NT2/D1 (cell line): ENCODE data around the gene MRPL4.
A peak's percentile ranks its signal among the peaks of the same experiment; 100 is the strongest.

Experiments used
- DNase-seq: peaks from one replicate; pipeline ENCODE4 v3.0.0-alpha.2; 2011; ENCODE audit warnings: low read depth, low spot score
- H3K27me3 ChIP-seq: 2 replicates; pipeline ENCODE4 v1.6.0; 2011; ENCODE audit warnings: mild to moderate bottlenecking; ENCODE audit not compliant: insufficient read length, insufficient read depth
- H3K36me3 ChIP-seq: 2 replicates; pipeline ENCODE4 v1.6.1; 2011; ENCODE audit warnings: mild to moderate bottlenecking, low read length, mixed read lengths; ENCODE audit not compliant: insufficient read depth, insufficient read length
- H3K4me1 ChIP-seq: 2 replicates; pipeline ENCODE4 v1.5.1; 2011; ENCODE audit not compliant: insufficient read depth, insufficient read length
- H3K4me3 ChIP-seq: 2 replicates; pipeline ENCODE4 v1.5.1; 2011; ENCODE audit warnings: low read depth; ENCODE audit not compliant: insufficient read length
- H3K9ac ChIP-seq: 2 replicates; pipeline ENCODE4 v1.6.0; 2011; ENCODE audit warnings: low read depth; ENCODE audit not compliant: insufficient read length
- H3K9me3 ChIP-seq: 2 replicates; pipeline ENCODE4 v1.5.1; 2011; ENCODE audit warnings: mild to moderate bottlenecking, low read length; ENCODE audit not compliant: insufficient read depth
- SUZ12 ChIP-seq: IDR thresholded peaks from 2 replicates; pipeline ENCODE4 v1.6.1; 2011; ENCODE audit not compliant: insufficient read length, insufficient read depth; ENCODE audit errors: extremely low read depth
- YY1 ChIP-seq: IDR thresholded peaks from 2 replicates; pipeline ENCODE4 v1.6.1; 2011; ENCODE audit not compliant: insufficient read length, insufficient read depth
- ZNF274 ChIP-seq: IDR thresholded peaks from 2 replicates; pipeline ENCODE4 v1.6.1; 2011; ENCODE audit warnings: mild to moderate bottlenecking, low read depth, low read length

Gene MRPL4

DNA sequence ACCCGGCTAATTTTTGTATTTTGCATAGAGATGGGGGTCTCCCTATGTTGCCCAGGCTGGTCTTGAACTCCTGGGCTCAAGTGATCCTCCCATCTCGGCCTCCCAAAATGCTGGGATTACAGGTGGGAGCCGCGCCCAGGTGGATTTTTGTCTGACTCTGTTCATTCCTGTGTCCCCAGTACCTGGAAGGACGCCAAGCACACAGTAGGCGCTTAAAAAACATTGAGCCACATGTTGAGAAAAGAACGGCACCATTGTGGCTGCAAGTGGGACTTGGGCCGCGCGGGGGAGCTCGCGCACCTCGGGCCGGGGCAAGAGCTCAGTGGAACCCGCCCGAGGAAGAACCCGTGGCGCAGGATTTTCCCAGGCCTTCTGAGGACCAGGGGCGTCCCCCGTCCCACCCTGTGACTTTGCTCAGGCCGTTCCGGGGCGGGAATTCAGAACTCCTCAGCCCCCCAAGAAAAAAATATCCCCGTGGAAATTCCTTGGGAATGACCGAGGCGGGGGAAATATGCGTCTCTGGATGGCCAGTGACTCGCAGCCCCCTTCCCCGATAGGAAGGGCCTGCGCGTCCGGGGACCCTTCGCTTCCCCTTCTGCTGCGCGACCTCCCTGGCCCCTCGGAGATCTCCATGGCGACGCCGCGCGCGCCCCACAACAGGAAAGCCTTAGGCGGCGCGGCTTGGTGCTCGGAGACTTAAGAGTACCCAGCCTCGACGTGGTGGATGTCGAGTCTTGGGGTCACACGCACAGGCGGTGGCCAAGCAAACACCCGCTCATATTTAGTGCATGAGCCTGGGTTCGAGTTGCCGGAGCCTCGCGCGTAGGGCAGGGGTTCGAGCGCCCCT, 17.5 kb downstream of the MRPL4 start:
- Histone ChIP-seq H3K4me3 (peak overlapping the region; percentile 41), H3K4me1 (peaks cover 11% of the 10 kb centered on the region), H3K9me3 (no peaks in the 10 kb centered on the region), H3K36me3 (peaks cover 1% of the 10 kb centered on the region), H3K27me3 (peaks cover 13% of the 10 kb centered on the region), H3K9ac (peak overlapping the region; percentile 62)
- DNase-seq, result no peak
- TF ChIP-seq SUZ12, result no peak
- TF ChIP-seq YY1, result no peak
- no peak for TF ChIP-seq ZNF274

DNA sequence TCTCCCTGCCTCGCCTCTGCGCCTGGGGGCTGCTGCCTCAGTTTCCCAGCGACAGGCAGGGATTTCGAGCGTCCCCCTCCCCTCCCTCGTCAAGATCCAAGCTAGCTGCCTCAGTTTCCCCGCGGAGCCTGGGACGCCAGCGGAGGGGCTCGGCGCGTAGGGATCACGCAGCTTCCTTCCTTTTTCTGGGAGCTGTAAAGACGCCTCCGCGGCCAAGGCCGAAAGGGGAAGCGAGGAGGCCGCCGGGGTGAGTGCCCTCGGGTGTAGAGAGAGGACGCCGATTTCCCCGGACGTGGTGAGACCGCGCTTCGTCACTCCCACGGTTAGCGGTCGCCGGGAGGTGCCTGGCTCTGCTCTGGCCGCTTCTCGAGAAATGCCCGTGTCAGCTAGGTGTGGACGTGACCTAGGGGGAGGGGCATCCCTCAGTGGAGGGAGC, 18.2 kb downstream of the MRPL4 start:
- Histone ChIP-seq H3K27me3 (peaks cover 13% of the 10 kb centered on the region), H3K36me3 (peaks cover 6% of the 10 kb centered on the region), H3K9me3 (no peaks in the 10 kb centered on the region), H3K4me1 (peaks cover 11% of the 10 kb centered on the region), H3K9ac (peak overlapping the region; percentile 62), H3K4me3 (peak overlapping the region; percentile 41)
- no peak for TF ChIP-seq SUZ12
- TF ChIP-seq ZNF274, result no peak
- TF ChIP-seq YY1, result no peak
- DNase-seq, result no peak

DNA sequence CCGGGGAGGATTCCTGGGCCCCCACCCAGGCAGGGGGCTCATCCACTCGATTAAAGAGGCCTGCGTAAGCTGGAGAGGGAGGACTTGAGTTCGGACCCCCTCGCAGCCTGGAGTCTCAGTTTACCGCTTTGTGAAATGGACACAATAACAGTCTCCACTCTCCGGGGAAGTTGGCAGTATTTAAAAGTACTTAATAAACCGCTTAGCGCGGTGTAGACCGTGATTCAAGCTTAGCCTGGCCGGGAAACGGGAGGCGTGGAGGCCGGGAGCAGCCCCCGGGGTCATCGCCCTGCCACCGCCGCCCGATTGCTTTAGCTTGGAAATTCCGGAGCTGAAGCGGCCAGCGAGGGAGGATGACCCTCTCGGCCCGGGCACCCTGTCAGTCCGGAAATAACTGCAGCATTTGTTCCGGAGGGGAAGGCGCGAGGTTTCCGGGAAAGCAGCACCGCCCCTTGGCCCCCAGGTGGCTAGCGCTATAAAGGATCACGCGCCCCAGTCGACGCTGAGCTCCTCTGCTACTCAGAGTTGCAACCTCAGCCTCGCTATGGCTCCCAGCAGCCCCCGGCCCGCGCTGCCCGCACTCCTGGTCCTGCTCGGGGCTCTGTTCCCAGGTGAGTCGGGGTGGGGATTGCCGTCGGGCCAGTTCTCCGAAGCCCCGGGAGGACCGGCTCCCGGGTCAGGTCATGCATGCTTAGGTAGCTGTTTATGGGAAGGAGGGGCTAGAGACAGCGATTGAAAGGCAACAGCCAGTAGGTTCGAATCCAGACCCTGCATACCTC, 18.8 kb downstream of the MRPL4 start, which contains the start of gene ICAM1:
Gene ICAM1 (plus strand): TSS at position 505 of the 779 bp plus-strand sequence. CDS start 40 bp downstream, at position 545.
- Histone ChIP-seq H3K4me3 (peak within 1 kb of the TSS; percentile 41), H3K9me3 (no peaks in the 10 kb centered on the region), H3K4me1 (peaks cover 11% of the 10 kb centered on the region), H3K36me3 (peaks cover 6% of the 10 kb centered on the region), H3K27me3 (peaks cover 13% of the 10 kb centered on the region), H3K9ac (peak within 1 kb of the TSS; percentile 62)
- no peak for DNase-seq
- TF ChIP-seq ZNF274, result no peak
- TF ChIP-seq SUZ12, result no peak
- TF ChIP-seq YY1, result no peak

DNA sequence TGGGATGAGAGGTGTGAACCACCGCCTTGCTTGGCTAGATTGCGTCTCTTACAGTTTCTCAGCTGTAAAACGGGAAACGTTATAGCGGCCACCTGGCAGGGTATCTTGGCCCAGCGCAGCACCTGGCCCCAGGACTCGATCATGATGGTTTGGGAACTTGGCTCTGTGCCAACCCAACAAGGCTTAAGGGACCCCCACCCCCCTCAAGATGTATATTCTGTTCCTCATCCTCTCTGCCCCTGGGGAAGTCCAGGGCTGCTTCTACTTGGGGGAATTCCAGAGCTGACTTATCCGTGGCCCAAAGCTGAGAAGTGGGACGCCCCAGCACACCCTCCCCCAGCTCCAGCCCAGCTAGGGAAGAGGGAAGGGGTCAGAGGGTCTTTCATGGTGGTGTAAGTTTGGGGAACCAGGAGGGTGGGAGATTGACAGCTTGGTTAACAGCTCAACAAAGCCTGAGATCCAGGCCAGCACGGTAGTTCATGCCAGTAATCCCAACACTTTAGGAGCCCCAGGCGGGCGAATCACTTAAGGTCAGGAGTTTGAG, 19.6 kb downstream of the MRPL4 start:
- Histone ChIP-seq H3K9ac (peak overlapping the region; percentile 62), H3K4me1 (peaks cover 11% of the 10 kb centered on the region), H3K27me3 (peaks cover 13% of the 10 kb centered on the region), H3K36me3 (peaks cover 6% of the 10 kb centered on the region), H3K4me3 (peak overlapping the region; percentile 41), H3K9me3 (no peaks in the 10 kb centered on the region)
- no peak for DNase-seq
- TF ChIP-seq ZNF274, result no peak

DNA sequence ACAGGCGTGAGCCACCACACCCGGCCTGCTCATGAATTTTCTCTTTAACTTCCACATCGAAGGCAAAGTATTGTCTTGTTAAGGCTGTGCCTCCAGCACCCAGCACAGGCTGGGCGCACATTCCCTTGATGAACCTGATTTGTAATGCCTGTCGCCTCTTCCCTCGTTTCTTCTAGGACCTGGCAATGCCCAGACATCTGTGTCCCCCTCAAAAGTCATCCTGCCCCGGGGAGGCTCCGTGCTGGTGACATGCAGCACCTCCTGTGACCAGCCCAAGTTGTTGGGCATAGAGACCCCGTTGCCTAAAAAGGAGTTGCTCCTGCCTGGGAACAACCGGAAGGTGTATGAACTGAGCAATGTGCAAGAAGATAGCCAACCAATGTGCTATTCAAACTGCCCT, 22.6 kb downstream of the MRPL4 start:
- H3K9me3 ChIP-seq, result no peaks in the 10 kb centered on the region
- H3K27me3 ChIP-seq, result peaks cover 11% of the 10 kb centered on the region
- DNase-seq, result no peak
- no peak overlapping the region for H3K9ac ChIP-seq
- no peak for TF ChIP-seq ZNF274
- no peak for TF ChIP-seq YY1
- no peak for TF ChIP-seq SUZ12
- peaks cover 8% of the 10 kb centered on the region for H3K4me1 ChIP-seq
- H3K4me3 ChIP-seq, result no peak overlapping the region
- H3K36me3 ChIP-seq, result peaks cover 6% of the 10 kb centered on the region

- Histone ChIP-seq H3K27me3 (no peaks in the 10 kb centered on the region), H3K4me3 (no peak overlapping the region), H3K9ac (no peak overlapping the region), H3K36me3 (peaks cover 6% of the 10 kb centered on the region), H3K4me1 (no peaks in the 10 kb centered on the region), H3K9me3 (no peaks in the 10 kb centered on the region)
- DNase-seq, result no peak
- TF ChIP-seq YY1 (no peak), SUZ12 (no peak), ZNF274 (no peak)
Measured at GRCh38 chr19:10277795-10278589, 26.0 kb downstream of the MRPL4 start.
